CD8-positive, alpha-beta memory T cell (primary cell): ENCODE measurements around the gene INPP5A. TPM values are rescaled to one million over a fixed set of nuclear protein-coding genes. Genes with fewer than 3 reads are reported as not detected.
"Not testable (repeated sequence)": the region's sequence is repeated elsewhere in the genome, so short reads cannot be mapped to it uniquely, and the experiment has no call there.

Experiments used
- CTCF ChIA-PET: fragments of 350-600 bp; sonication (Branson Sonifier 250); formaldehyde crosslinking; loops from one replicate; lab custom pipeline; 2021; ENCODE audit warnings: antibody characterized with exemption; lab: Charles Lee
- POLR2A ChIA-PET: fragments of 350-600 bp; sonication (Branson Sonifier 250); formaldehyde crosslinking; loops from one replicate; lab custom pipeline; 2021; ENCODE audit warnings: antibody characterized with exemption; lab: Charles Lee
- DNase-seq, 5 donors: peaks; one replicate each; pipeline versions ENCODE4 v3.0.0 to v3.0.0-alpha.2; 2020 to 2022; ENCODE audit warnings: mixed read lengths in 1 of 5
- H3K27ac ChIP-seq: one replicate; pipeline ENCODE4 v1.7.0; 2013; ENCODE audit warnings: low read depth, mild to moderate bottlenecking, low read length, moderate library complexity
- H3K27me3 ChIP-seq: 2 replicates; pipeline ENCODE4 v1.7.0; 2013; ENCODE audit warnings: low read length, mild to moderate bottlenecking; ENCODE audit not compliant: insufficient read depth, poor library complexity, severe bottlenecking
- H3K36me3 ChIP-seq: 2 replicates; pipeline ENCODE4 v1.7.0; 2013; ENCODE audit warnings: mild to moderate bottlenecking, low read length, moderate library complexity; ENCODE audit not compliant: insufficient read depth
- H3K4me1 ChIP-seq: 2 replicates; pipeline ENCODE4 v1.7.0; 2013; ENCODE audit warnings: mild to moderate bottlenecking, low read length, moderate library complexity; ENCODE audit not compliant: insufficient read depth
- H3K4me3 ChIP-seq: 2 replicates; pipeline ENCODE4 v1.7.0; 2013; ENCODE audit warnings: mild to moderate bottlenecking, low read length
- H3K9me3 ChIP-seq: 2 replicates; pipeline ENCODE4 v1.7.0; 2013; ENCODE audit warnings: mild to moderate bottlenecking, low read length
- H3K27ac Mint-ChIP-seq, 8 donors: one replicate each; pipeline ENCODE4 v1.8.0; 2020 to 2021; ENCODE audit warnings: mixed read lengths in 8 of 8, mild to moderate bottlenecking in 6 of 8, inconsistent platforms in 3 of 8, moderate library complexity in 3 of 8
- H3K27me3 Mint-ChIP-seq, 2 donors: one replicate each; pipeline ENCODE4 v1.8.0; 2020 to 2021; ENCODE audit warnings: mixed read lengths in 2 of 2, mild to moderate bottlenecking in 1 of 2, moderate library complexity in 1 of 2
- H3K36me3 Mint-ChIP-seq, 3 donors: one replicate each; pipeline ENCODE4 v1.8.0; 2020 to 2021; ENCODE audit warnings: mixed read lengths in 3 of 3, inconsistent platforms in 1 of 3, mild to moderate bottlenecking in 1 of 3
- H3K4me1 Mint-ChIP-seq, 3 donors: one replicate each; pipeline ENCODE4 v1.8.0; 2020 to 2021; ENCODE audit warnings: mixed read lengths in 3 of 3, inconsistent platforms in 1 of 3, mild to moderate bottlenecking in 1 of 3
- H3K4me3 Mint-ChIP-seq, 7 donors: one replicate each; pipeline ENCODE4 v1.8.0; 2020 to 2021; ENCODE audit warnings: mixed read lengths in 7 of 7, mild to moderate bottlenecking in 6 of 7, moderate library complexity in 4 of 7, inconsistent platforms in 2 of 7
- H3K9me3 Mint-ChIP-seq, 5 donors: one replicate each; pipeline ENCODE4 v1.8.0; 2020 to 2022; ENCODE audit warnings: mixed read lengths in 5 of 5, mild to moderate bottlenecking in 3 of 5, moderate library complexity in 2 of 5, inconsistent platforms in 1 of 5
- polyA plus RNA-seq: library from polyadenylated mRNA; unstranded; fragments of 300-500 nt; fragmentation: Illumina TruSeq; gene quantifications from one replicate; pipeline ENCODE4 v1.2.3, GENCODE V29; 2021
- total RNA-seq, 2 experiments: library from RNA; stranded (reverse); gene quantifications; one replicate each; pipeline ENCODE4 v1.2.3, GENCODE V29; 2021

Gene INPP5A
- total and polyA plus RNA-seq, 3 experiments from 2014 or later = 1.1 to 6.1 (median 4.8) TPM

GRCh38 chr10:132765435-132765834 lies 227.8 kb downstream of the INPP5A start:
- no peak overlapping the region for H3K4me3 Mint-ChIP-seq
- H3K9me3 Mint-ChIP-seq = no peaks in the 10 kb centered on the region
- CTCF ChIA-PET = no interaction called here
- no peaks in the 10 kb centered on the region for H3K36me3 ChIP-seq
- peaks cover 0 to 3% (median 2%) of the 10 kb centered on the region in 3 donors for H3K4me1 Mint-ChIP-seq
- POLR2A ChIA-PET = no interaction called here
- H3K27me3 Mint-ChIP-seq = peaks cover 0 to 1% of the 10 kb centered on the region in 2 donors
- peak overlapping the region in 1 of 8 donors; percentile 24 for H3K27ac Mint-ChIP-seq
- peaks cover 0 to 21% (median 10%) of the 10 kb centered on the region in 3 donors for H3K36me3 Mint-ChIP-seq
- no peak overlapping the region for H3K27ac ChIP-seq
- H3K27me3 ChIP-seq = no peaks in the 10 kb centered on the region
- H3K4me1 ChIP-seq = no peaks in the 10 kb centered on the region
- no peaks in the 10 kb centered on the region for H3K9me3 ChIP-seq
- no peak overlapping the region for H3K4me3 ChIP-seq
- DNase-seq = no peak

DNA sequence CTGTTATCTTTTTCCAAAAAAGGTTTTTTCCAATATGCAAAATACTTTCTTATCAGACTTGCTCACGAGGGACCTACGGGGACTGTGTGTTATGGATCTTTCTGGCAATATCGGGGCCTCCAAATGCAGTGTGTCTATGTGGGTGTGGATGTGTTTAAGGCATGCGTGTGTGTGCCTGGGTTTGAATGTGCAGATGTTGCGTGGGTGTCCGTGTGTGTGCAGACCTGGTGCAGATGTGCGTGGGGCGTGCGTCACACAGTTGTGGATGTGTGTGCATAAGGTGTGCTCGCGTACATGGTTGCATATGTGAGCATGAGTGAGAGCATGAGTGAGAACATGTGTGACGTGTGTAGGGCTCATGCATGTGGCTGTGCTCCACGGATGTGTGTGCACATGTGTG lies 228.7 kb downstream of the INPP5A start:
- H3K27me3 Mint-ChIP-seq = peaks cover 0 to 1% of the 10 kb centered on the region in 2 donors
- H3K36me3 ChIP-seq = no peaks in the 10 kb centered on the region
- ChIA-PET POLR2A (no interaction called here), CTCF (no interaction called here)
- no peaks in the 10 kb centered on the region for H3K9me3 Mint-ChIP-seq
- no peak overlapping the region for H3K4me3 Mint-ChIP-seq
- peaks cover 0 to 21% (median 10%) of the 10 kb centered on the region in 3 donors for H3K36me3 Mint-ChIP-seq
- H3K27ac Mint-ChIP-seq = peak overlapping the region in 1 of 8 donors; percentile 43
- DNase-seq = no peak
- H3K4me1 Mint-ChIP-seq = peaks cover 0 to 3% (median 2%) of the 10 kb centered on the region in 3 donors
- H3K27ac ChIP-seq = no peak overlapping the region
- H3K9me3 ChIP-seq = no peaks in the 10 kb centered on the region
- no peaks in the 10 kb centered on the region for H3K27me3 ChIP-seq
- H3K4me3 ChIP-seq = no peak overlapping the region
- H3K4me1 ChIP-seq = no peaks in the 10 kb centered on the region

DNA sequence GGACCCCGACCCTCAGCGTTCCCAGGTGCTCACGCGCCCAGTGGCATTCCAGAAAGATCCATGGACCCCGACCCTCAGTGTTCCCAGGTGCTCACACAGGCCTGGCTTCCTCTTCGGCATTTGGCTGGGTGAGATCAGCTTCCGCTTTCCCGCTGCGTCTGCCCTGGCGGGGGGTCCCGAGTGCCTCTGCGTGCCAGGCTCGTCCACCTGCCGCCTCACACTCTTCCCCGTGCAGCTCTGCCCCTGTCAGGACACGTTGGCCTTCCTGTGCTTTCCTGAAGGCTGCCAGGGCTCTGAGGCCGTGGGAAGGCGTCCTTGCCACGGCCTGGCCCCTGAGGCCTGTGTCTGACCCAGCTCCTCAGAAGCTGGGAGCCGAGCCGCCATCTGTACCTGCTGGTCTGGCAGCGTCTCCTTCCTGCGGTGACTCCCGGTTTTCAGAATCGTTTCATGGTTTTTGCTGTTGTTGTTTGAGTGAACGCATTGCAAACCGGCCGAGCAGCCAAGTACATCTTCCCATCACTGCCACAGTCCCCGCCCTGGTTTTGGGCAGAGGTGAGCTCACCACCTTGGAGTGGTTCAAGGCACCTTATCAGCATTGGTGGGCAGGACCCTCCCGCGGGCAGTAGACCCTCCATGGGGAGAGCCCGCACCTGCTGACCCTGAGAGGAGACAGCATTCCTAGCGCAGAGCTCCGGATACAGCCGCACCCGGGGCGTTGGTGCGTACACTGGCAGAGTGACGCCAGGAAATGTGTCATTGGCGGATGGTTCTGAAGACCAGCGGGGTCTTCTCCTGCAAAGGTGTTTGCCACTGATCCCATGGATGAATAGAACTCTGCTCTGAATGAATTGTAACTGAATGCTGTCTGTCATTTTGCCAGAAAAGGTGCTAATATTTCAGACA lies 231.0 kb downstream of the INPP5A start:
- Mint-ChIP-seq H3K27ac (peak overlapping the region in 1 of 8 donors; percentile 47), H3K9me3 (no peaks in the 10 kb centered on the region), H3K27me3 (peaks cover 0 to 1% of the 10 kb centered on the region in 2 donors), H3K4me3 (no peak overlapping the region), H3K36me3 (peaks cover 0 to 22% (median 10%) of the 10 kb centered on the region in 3 donors), H3K4me1 (no peaks in the 10 kb centered on the region)
- CTCF ChIA-PET = no interaction called here
- Histone ChIP-seq H3K4me3 (no peak overlapping the region), H3K27ac (no peak overlapping the region), H3K27me3 (no peaks in the 10 kb centered on the region), H3K4me1 (no peaks in the 10 kb centered on the region), H3K9me3 (no peaks in the 10 kb centered on the region), H3K36me3 (no peaks in the 10 kb centered on the region)
- DNase-seq = no peak
- POLR2A ChIA-PET = no interaction called here

DNA sequence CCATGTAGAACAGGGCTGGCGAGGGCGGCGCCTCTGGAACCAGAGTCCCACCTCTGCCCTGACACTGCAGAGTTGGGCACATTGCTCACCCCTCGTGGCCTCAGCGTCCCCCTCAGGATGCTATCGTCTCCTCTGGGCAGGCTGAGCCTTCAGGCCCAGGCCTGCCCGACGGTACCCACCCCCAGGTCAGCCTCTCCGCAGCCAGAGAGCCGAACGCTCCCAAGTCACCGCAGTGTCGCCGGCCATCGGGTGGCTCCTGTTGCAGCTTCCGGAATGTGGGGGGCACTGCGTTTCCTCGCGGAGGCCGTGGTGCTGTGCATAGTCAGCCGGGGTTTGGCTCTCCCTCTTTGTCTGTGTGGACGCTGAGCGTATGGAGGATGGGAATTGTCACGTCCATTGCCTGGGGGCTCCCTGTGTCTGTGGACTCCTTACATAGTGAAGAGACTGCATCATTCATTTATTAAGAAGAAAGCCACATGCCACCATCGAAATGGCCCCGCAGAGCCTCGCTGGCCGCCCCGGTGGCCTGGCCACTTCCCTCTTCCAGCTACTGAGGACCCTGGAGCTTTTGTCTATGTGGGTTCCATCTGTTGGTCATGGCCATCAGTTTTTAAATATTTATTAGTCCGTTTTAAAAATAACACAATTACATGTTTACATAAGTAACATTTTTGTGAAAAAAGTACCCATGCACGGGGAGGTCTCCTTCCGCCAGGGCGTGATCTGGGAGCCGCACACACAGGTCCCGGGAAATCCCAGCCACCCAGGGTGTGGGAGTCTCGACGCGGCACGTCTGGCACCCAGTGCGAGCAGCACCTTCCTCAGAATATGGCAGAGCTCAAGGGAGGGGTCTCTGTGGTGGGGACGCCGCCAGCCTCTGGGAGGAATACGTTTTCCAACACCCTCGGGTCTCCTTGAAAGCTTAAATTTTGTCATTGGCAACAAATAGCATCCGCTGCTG lies 232.8 kb downstream of the INPP5A start:
- Histone ChIP-seq H3K27ac (no peak overlapping the region), H3K9me3 (no peaks in the 10 kb centered on the region), H3K4me1 (no peaks in the 10 kb centered on the region), H3K4me3 (no peak overlapping the region), H3K36me3 (no peaks in the 10 kb centered on the region), H3K27me3 (no peaks in the 10 kb centered on the region)
- Mint-ChIP-seq H3K4me3 (no peak overlapping the region), H3K4me1 (no peaks in the 10 kb centered on the region), H3K27me3 (peaks cover 0 to 1% of the 10 kb centered on the region in 2 donors), H3K36me3 (peaks cover 0 to 22% (median 10%) of the 10 kb centered on the region in 3 donors), H3K9me3 (no peaks in the 10 kb centered on the region), H3K27ac (no peak overlapping the region)
- ChIA-PET POLR2A (no interaction called here), CTCF (interaction anchor here (1.7 kb wide), 1 partner anchor 44 kb away, joined by 3 read pairs; no protein-coding TSS in a partner anchor)
- DNase-seq = no peak

GRCh38 chr10:132772816-132773215 lies 235.2 kb downstream of the INPP5A start:
- H3K27me3 Mint-ChIP-seq, H3K4me3 ChIP-seq, DNase-seq, H3K4me1 Mint-ChIP-seq, H3K9me3 Mint-ChIP-seq, H3K27me3 ChIP-seq, CTCF ChIA-PET, H3K4me1 ChIP-seq, H3K36me3 ChIP-seq, H3K27ac ChIP-seq, H3K4me3 Mint-ChIP-seq, H3K27ac Mint-ChIP-seq, H3K9me3 ChIP-seq, POLR2A ChIA-PET: not testable (repeated sequence)
- peaks cover 0 to 25% (median 4%) of the 10 kb centered on the region in 3 donors for H3K36me3 Mint-ChIP-seq

- H3K4me3 ChIP-seq = no peak overlapping the region
- no peaks in the 10 kb centered on the region for H3K9me3 Mint-ChIP-seq
- no peak overlapping the region for H3K4me3 Mint-ChIP-seq
- H3K27me3 ChIP-seq = no peaks in the 10 kb centered on the region
- H3K4me1 Mint-ChIP-seq = no peaks in the 10 kb centered on the region
- no peaks in the 10 kb centered on the region for H3K27me3 Mint-ChIP-seq
- H3K36me3 Mint-ChIP-seq = peaks cover 0 to 23% (median 0%) of the 10 kb centered on the region in 3 donors
- no peak overlapping the region for H3K27ac Mint-ChIP-seq
- no peak for DNase-seq
- H3K9me3 ChIP-seq = no peaks in the 10 kb centered on the region
- ChIA-PET CTCF (no interaction called here), POLR2A (no interaction called here)
- H3K4me1 ChIP-seq = no peaks in the 10 kb centered on the region
- no peak overlapping the region for H3K27ac ChIP-seq
- no peaks in the 10 kb centered on the region for H3K36me3 ChIP-seq
Observed at GRCh38 chr10:132774181-132774901, 236.8 kb downstream of the INPP5A start.

DNA sequence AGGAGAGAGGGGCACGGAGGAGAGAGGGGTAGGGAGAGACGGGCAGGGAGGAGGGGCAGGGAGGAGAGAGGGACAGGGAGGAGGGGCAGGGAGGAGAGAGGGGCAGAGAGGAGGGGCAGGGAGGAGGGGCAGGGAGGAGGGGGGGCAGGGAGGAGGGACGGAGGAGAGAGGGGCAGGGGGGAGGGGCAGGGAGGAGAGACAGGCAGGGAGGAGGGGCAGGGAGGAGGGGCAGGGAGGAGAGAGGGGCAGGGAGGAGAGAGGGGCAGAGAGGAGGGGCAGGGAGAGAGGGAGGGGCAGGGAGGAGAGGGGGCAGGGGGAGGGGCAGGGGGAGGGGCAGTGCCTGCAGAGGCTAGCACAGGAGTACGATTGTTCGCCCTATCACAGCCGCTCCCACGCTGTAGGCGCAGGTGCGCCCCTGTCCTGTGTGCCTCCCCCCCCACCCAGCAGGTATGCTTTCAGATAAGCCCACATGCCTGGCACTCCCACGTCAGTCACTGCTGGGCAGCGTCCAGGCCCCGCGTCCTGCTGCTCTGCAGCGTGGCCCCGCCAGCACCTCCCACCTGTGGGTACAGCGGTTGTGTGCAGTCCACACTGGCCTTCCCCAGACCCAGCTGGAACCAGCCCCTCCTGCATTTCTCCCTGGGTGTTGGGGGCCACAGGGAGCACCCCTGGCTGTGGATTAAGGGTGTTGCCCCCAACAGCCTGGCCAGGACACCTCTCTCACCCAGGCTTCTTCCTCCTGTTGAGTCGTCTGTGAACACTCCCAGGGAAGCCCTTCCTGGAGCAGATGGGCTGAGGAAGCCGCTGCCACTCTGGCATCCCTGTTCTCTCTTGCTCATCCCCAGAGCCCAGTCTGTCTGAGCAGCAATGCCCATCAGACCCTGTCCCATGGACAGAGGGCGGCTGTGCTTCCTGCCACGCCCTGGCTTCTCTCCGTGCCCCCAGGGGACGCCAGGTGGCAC lies 237.6 kb downstream of the INPP5A start:
- H3K9me3 Mint-ChIP-seq = no peaks in the 10 kb centered on the region
- Histone ChIP-seq H3K9me3 (no peaks in the 10 kb centered on the region), H3K27ac (no peak overlapping the region), H3K36me3 (no peaks in the 10 kb centered on the region), H3K4me1 (no peaks in the 10 kb centered on the region), H3K4me3 (no peak overlapping the region), H3K27me3 (no peaks in the 10 kb centered on the region)
- H3K27ac Mint-ChIP-seq = no peak overlapping the region
- H3K4me3 Mint-ChIP-seq = no peak overlapping the region
- ChIA-PET CTCF (no interaction called here), POLR2A (no interaction called here)
- H3K27me3 Mint-ChIP-seq = no peaks in the 10 kb centered on the region
- H3K36me3 Mint-ChIP-seq = peaks cover 0 to 28% (median 0%) of the 10 kb centered on the region in 3 donors
- no peaks in the 10 kb centered on the region for H3K4me1 Mint-ChIP-seq
- DNase-seq = no peak
